PFSK-1 (cell line): Measurements from ENCODE around the gene LAMC1.

Experiments used
- FOXP2 ChIP-seq: optimal IDR thresholded peaks from 2 replicates; pipeline ENCODE3; 2011; ENCODE audit warnings: borderline replicate concordance, control low read depth, inconsistent platforms; ENCODE audit not compliant: insufficient read depth; ENCODE audit errors: extremely low read length, extremely low read depth
- POLR2AphosphoS5 ChIP-seq: IDR thresholded peaks from 2 replicates; pipeline ENCODE4 v1.6.1; 2012; ENCODE audit warnings: low read depth, mild to moderate bottlenecking, control low read depth, low read length, moderate library complexity
- SIN3A ChIP-seq: IDR thresholded peaks from 2 replicates; pipeline ENCODE4 v1.6.1; 2012; ENCODE audit warnings: mild to moderate bottlenecking, low read length, moderate library complexity, borderline replicate concordance; ENCODE audit not compliant: insufficient read depth
- TAF1 ChIP-seq: IDR thresholded peaks from 2 replicates; pipeline ENCODE4 v1.6.1; 2012; ENCODE audit warnings: low read length, control low read depth, borderline replicate concordance; ENCODE audit not compliant: insufficient read depth
- TF ChIP-seq, protein P1 (sequence below), 2 experiments: IDR thresholded peaks; 2 replicates each; pipeline versions ENCODE4 v1.6.1 to v1.8.0; 2011 to 2012; ENCODE audit warnings: low read depth in 2 of 2, low read length in 2 of 2, control low read depth in 1 of 2, inconsistent platforms in 1 of 2, mild to moderate bottlenecking in 1 of 2, moderate library complexity in 1 of 2; ENCODE audit not compliant: insufficient read depth in 1 of 2

Gene LAMC1

DNA sequence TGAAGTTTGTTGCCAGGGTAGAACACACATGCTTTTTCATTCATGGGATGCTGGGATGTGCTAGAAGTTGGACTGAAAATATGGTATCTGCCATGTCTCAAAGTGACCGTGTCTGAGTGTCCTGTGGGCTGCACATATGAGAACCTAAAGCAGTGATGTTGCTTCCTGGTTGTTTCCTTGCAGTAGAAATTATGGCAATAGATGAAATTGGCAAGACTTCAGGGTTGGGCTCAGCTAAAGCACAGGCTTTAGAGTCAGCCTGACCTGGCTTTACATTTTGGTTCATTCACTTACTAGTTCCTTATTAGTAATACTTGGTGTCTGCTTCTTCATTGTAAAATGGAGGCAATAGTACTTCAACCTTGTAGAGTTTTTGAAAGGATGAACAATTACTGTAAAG lies 165.0 kb downstream of the LAMC1 start:
- TF ChIP-seq FOXP2 (no peak), TAF1 (no peak), POLR2AphosphoS5 (no peak), SIN3A (no peak)
- TF ChIP-seq, protein P1, sequence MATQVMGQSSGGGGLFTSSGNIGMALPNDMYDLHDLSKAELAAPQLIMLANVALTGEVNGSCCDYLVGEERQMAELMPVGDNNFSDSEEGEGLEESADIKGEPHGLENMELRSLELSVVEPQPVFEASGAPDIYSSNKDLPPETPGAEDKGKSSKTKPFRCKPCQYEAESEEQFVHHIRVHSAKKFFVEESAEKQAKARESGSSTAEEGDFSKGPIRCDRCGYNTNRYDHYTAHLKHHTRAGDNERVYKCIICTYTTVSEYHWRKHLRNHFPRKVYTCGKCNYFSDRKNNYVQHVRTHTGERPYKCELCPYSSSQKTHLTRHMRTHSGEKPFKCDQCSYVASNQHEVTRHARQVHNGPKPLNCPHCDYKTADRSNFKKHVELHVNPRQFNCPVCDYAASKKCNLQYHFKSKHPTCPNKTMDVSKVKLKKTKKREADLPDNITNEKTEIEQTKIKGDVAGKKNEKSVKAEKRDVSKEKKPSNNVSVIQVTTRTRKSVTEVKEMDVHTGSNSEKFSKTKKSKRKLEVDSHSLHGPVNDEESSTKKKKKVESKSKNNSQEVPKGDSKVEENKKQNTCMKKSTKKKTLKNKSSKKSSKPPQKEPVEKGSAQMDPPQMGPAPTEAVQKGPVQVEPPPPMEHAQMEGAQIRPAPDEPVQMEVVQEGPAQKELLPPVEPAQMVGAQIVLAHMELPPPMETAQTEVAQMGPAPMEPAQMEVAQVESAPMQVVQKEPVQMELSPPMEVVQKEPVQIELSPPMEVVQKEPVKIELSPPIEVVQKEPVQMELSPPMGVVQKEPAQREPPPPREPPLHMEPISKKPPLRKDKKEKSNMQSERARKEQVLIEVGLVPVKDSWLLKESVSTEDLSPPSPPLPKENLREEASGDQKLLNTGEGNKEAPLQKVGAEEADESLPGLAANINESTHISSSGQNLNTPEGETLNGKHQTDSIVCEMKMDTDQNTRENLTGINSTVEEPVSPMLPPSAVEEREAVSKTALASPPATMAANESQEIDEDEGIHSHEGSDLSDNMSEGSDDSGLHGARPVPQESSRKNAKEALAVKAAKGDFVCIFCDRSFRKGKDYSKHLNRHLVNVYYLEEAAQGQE (IDR thresholded peaks at IDR 0.05; ENCODE audit: insufficient read depth in 1 of 2, low read depth in 2 of 2, low read length in 2 of 2), result no peak

- TF ChIP-seq, protein P1 (IDR thresholded peaks at IDR 0.05; ENCODE audit: insufficient read depth in 1 of 2, low read depth in 2 of 2, low read length in 2 of 2), result no peak
- TF ChIP-seq POLR2AphosphoS5, result no peak
- TF ChIP-seq FOXP2, result no peak
- no peak for TF ChIP-seq TAF1
- TF ChIP-seq SIN3A, result no peak
Observed at GRCh38 chr1:183191833-183192232, 168.6 kb downstream of the LAMC1 start.

DNA sequence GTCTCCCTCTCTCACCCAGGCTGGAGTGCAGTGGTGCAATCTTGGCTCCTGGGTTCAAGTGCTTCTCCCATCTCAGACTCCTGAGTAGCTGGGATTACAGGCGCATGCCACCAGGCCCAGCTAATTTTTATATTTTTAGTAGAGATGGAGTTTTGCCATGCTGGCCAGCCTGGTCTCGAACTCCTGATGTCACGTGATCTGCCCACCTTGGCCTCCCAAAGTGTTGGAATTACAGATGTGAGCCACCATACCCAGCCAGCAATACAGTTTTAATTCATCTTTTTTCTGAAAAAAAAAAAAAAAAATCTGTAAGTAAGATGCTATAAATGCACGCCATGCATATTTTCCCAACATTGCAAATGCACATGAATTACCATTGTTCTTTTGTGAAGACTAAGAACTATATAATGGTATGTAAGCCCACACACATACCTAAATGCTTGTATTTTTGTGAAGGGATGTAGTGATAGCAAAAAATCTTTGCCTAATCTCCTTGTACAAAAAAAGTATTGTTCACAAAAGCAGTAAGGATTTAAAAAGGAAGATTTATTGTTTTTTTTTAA lies 170.8 kb downstream of the LAMC1 start:
- TF ChIP-seq SIN3A (no peak), FOXP2 (no peak), POLR2AphosphoS5 (no peak), TAF1 (no peak)
- TF ChIP-seq, protein P1 (IDR thresholded peaks at IDR 0.05; ENCODE audit: insufficient read depth in 1 of 2, low read depth in 2 of 2, low read length in 2 of 2), result no peak

DNA sequence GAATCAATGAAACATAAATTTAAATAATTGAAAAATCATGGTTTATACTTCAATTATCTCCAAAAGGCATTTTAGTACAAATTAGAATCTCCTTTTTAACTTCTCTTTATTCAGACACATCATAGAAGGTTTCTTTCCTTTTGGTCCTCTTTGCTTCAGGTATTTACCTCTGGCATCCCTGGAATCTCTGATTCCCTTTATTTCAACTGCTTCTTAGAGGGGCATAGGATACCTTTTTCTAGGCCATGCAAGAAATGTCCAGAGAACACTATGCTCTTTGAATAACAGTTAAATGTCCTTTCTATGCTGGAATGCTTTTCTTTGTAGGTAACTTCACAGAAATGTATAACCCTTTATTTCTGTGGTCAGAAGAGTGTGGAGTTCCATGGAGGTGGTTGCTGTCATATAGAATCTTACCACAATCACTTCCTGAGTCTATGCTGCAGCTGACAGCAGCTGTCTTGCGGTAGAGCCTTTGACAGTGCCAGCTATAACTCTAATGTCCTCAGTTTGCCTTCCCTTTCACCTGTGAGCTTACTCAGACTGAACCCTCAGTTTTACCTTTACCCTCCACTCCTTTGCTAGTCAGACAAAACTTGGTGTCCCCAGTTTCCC lies 171.4 kb downstream of the LAMC1 start:
- TF ChIP-seq FOXP2 (no peak), SIN3A (no peak), TAF1 (no peak), POLR2AphosphoS5 (no peak)
- TF ChIP-seq, protein P1 (IDR thresholded peaks at IDR 0.05; ENCODE audit: insufficient read depth in 1 of 2, low read depth in 2 of 2, low read length in 2 of 2), result no peak
